ENCODE measurements around the gene SNAPC4.
"Not testable (repeated sequence)": the region's sequence is repeated elsewhere in the genome, so short reads cannot be mapped to it uniquely, and the experiment has no call there.

SNAPC4 gene

DNA sequence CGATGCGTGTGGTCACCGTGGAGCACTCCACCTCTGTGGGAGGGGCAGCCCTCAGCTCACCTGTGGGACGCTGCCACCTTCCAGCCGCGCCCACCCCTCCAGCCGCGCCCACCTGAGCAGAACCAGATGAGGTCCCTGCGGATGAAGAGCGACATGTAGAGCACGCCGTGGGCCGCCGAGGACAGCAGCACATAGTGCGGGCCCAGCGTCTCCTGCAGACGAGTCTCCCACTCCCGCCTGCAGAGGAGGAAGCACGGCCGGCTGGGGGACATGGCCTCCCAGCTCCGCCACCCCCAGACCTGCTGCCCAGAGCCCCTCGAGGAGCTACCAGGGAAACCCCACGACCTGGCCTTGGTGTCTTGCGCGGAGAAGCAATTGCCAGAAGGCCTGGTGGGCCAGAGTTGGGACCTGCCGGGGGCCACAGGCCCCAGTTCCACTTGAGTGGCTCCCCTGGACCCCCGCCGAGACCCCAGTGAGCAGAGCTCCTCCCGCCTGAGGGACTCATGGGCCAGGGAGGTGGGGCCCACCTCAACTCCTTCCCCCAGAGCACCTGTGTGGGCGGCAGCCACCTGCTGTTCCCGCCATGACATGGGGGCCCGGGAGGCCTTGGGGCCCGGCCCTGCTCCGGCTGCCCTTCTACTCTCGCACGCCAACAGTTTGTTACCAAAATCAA, 33.2 kb upstream of the SNAPC4 start:
- in situ Hi-C loops (cut with MboI; ENCODE audit: low sequenced_read_pairs) = no loop called here

DNA sequence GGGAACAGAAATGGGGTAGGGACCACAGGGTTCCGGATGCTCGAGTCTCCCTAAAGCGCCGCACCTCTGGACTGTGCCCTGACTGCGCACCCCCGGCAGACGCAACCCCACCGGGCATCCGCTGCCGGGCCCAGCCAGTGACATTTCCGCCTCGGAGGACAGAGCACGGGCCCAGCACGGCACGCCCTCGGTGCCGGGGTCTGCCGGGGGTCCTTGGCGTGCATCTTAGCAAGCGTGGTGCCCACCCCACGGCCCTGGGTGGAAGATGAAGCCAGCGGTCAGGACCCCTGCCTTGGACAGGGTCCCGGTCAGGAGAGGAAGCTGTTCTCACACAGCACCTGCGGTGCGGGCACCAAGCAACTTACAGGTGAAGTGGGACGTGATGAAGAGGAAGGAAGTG, 32.6 kb upstream of the SNAPC4 start:
- in situ Hi-C loops (cut with MboI; ENCODE audit: low sequenced_read_pairs) = no loop called here

GRCh38 chr9:136431782-136432350, 31.9 kb upstream of the SNAPC4 start:
- in situ Hi-C loops (cut with MboI; ENCODE audit: low sequenced_read_pairs) = no loop called here

DNA sequence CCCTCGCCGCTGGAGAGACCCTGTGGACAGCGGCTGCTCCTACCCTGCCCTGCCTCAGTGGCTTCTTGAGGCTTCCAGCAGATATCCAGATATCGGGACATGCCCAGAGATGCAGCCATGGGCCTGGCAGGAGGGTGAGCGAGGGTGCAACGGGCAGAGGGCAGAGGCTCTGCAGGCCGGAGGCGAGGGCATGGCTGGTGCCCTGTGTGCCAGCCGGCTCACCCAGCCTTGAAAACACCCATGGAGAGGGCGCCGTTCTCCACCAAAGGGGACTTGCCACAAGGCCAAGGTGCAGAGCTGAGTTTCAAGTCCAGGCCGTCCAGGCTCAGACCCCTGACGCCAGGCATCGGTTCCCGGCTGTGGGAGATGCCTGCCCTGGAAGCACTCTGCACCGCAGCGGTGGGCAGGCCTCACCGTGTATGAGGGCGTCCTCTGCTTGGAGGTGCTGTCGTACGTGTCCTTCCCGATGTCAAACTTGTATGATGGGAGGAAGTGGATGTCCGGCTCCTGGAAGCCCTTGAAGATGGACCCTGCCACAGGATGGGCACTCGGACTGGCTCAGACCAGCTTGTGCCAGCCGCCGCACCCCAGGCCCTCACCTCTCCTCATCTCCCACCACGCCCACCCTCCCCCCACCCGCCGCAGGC, 30.7 kb upstream of the SNAPC4 start:
- in situ Hi-C loops (cut with MboI; ENCODE audit: low sequenced_read_pairs) = no loop called here

- in situ Hi-C loops (cut with MboI; ENCODE audit: low sequenced_read_pairs) = no loop called here
Observed at GRCh38 chr9:136429683-136430491, 29.9 kb upstream of the SNAPC4 start.

- in situ Hi-C loops (cut with MboI; ENCODE audit: low sequenced_read_pairs) = no loop called here
Observed at GRCh38 chr9:136429075-136429628, 29.2 kb upstream of the SNAPC4 start.

- in situ Hi-C loops (cut with MboI; ENCODE audit: low sequenced_read_pairs) = no loop called here
Observed at GRCh38 chr9:136426787-136427186, 26.8 kb upstream of the SNAPC4 start.

GRCh38 chr9:136425367-136425766, 25.4 kb upstream of the SNAPC4 start:
- in situ Hi-C loops (cut with MboI; ENCODE audit: low sequenced_read_pairs) = not testable (repeated sequence)

DNA sequence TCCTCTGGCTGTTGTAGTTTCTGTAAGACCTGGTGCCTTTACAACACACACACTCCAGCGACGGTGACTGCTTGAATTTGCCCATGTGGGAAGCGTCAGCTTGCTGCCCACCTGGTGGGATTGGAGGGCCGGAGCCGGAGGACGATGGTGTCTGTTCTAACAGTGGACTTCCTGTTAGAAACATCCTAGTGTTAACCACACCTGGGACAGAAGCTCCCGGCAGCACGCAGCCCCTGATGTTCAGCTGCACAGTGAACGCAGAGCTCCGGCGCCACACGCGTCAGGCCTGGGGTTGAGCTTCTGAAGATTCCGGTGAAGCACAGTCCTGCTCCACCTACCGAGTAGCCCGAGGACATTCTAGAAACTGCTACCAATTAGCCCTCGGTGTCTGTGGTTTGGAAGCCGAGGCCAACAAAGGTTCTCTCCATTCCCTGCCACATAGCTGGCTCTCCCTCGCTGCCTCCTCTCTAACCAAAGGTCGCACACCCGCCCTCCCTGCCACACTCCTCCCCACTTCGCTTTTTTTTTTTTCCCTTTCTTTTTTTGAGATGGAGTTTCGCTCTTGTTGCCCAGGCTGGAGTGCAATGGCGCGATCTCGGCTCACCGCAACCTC, 24.9 kb upstream of the SNAPC4 start:
- in situ Hi-C loops (cut with MboI; ENCODE audit: low sequenced_read_pairs) = no loop called here

GRCh38 chr9:136423432-136424146, 23.6 kb upstream of the SNAPC4 start:
- in situ Hi-C loops (cut with MboI; ENCODE audit: low sequenced_read_pairs) = no loop called here

GRCh38 chr9:136422876-136423275, 22.9 kb upstream of the SNAPC4 start:
- in situ Hi-C loops (cut with MboI; ENCODE audit: low sequenced_read_pairs) = no loop called here

DNA sequence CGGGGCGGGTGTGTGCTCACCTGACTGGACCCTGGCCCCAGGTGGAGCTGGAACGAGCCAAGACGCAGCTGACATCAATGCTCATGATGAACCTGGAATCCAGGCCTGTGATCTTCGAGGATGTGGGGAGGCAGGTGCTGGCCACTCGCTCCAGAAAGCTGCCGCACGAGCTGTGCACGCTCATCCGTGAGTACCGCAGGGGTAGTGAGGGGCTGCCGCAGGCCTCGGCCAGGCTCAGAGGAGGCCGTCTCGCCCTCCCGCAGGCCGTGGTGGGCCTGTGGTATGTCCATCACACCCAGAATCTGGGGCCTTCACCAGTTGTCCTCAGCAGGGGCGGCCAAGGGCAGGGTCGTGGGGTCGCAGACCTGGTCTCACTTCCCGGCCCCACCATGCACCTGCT, 21.8 kb upstream of the SNAPC4 start:
- in situ Hi-C loops (cut with MboI; ENCODE audit: low sequenced_read_pairs) = no loop called here

DNA sequence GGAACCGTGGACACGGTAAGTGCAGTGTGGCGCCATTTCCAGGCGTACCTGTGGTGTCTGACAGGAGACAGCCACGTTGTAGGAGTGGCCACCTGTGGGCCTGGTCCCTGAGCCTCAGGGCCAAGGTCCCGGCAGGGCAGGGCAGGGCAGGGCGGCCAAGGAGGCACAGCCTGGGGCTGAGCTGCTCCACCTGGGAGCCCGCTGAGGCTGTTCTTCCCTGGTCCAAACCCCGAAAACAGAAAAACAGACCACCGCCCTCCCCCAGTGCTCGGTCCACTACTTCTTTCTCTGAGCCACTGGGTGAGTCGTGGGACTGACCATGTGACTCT, 19.1 kb upstream of the SNAPC4 start:
- in situ Hi-C loops (cut with MboI; ENCODE audit: low sequenced_read_pairs) = no loop called here

- in situ Hi-C loops (cut with MboI; ENCODE audit: low sequenced_read_pairs) = no loop called here
Observed at GRCh38 chr9:136418182-136419091, 18.5 kb upstream of the SNAPC4 start.

- in situ Hi-C loops (cut with MboI; ENCODE audit: low sequenced_read_pairs) = no loop called here
Observed at GRCh38 chr9:136416914-136417313, 16.9 kb upstream of the SNAPC4 start.

DNA sequence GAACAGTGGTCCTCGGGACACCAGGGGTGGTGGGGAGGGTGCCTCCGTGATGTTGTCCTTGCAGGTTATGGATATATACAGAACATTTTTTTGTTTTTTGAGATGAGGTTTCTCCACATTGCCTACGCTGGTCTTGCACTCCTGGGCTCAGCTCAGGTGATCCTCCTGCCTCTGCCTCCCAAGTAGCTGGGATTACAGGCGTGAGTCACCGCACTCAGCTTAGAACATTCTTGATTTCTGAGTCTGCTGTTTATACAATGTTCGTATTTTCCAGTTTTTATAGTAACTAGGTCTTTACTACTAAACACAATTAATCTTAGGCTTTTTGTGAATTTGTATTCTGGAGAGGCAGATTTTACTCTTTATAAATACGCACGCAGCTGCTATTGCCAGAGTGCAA, 16.5 kb upstream of the SNAPC4 start:
- in situ Hi-C loops (cut with MboI; ENCODE audit: low sequenced_read_pairs) = no loop called here

DNA sequence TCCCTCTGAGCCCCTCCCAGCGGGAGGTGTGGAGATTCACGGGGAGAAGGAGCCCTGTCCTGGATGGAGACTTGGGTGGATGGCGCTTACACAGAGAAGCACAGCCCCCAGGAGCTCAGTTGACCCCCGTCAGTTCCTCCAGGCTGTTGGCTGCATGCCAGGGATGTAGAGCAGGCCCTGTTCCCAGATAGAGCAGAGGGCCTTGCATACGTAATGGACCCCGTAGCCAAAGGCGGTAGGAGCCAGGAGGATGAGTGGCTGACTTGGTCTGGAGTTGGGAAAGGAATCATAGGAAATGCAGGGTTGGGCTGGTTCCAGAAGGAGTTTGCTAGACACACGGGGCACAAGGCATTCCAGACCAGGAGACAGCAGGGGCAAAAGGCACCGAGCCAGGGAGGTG, 13.0 kb upstream of the SNAPC4 start:
- in situ Hi-C loops (cut with MboI; ENCODE audit: low sequenced_read_pairs) = no loop called here

DNA sequence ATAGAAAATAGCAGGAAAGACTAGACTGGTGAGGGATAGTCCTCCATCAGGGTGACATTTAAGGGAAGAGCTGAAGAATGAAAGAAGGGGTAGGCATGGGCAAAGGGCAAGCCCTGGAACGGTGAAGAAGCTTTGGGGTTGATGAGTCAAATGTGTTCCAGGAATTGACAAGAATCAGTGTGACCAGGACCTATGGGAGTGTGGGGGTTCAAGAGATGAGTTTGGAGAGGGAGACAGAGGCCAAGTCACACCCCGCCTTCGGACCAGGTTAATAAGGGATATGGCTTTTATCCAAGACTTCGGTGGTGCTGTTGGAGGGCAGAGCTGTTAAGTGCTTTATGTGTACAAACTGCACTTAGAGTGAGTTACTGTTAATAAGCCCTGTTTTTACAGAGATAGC, 11.4 kb upstream of the SNAPC4 start:
- in situ Hi-C loops (cut with MboI; ENCODE audit: low sequenced_read_pairs) = no loop called here

DNA sequence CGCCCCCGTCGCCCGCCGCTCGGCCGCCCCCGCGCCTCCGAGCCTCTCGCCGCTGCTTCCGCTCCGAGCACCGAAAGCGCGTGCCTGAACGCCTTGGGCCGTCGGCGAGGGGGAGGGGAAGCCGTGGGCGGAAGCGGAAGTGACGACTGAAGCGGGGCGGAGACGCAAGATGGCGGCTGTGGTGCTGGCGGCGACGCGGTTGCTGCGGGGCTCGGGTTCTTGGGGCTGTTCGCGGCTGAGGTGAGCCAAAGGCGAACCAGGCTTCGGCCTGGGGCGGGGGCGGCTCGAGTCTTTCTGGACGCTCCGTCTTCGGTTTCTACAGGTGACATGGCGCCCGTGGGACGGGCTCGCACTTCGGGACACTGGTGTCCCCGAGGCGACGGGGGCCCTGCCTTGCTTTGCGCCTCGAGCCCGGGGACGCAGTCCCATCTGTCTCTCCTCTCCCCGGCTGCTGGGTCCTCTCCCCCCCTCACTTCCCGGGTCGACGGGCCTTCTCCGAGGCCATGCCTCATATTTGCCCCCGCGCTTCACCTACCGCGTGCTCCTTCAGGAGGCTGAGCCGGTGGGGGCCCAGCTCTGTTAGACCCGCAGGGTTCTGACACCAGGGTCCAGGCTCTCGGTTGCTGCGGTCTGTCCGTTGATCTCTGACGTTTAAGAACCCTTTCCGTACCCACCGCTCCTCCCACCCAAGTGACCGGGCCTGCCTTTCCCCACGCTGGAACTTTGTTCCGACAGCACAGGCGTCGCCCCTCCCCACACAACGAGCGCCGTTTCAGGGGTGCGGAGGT, 10.7 kb upstream of the SNAPC4 start, which contains the start of the genes ENTR1 and PMPCA:
TSS of gene ENTR1 (minus strand) at position 115 of the 788 bp plus-strand sequence. CDS start 217 bp downstream, outside the sequence.
TSS of gene PMPCA (plus strand) at position 159 of the 788 bp plus-strand sequence. CDS start at position 170, 11 bp downstream.
- in situ Hi-C loops (cut with MboI; ENCODE audit: low sequenced_read_pairs) = no loop called here

All from HL-60/S4 treated with retinoic acid at 250 ng/mL for 4 days and 3 days (cell line).